Activated CD8-positive, alpha-beta memory T cell treated with anti-CD3 and anti-CD28 coated beads for 36 hours (primary cell): ENCODE data around the gene MADCAM1. TPM values are rescaled to one million over a fixed set of nuclear protein-coding genes. Genes with fewer than 3 reads are reported as not detected.

Experiments
- CTCF ChIA-PET: fragments of 350-600 bp; sonication (Branson Sonifier 250); formaldehyde crosslinking; loops from one replicate; lab custom pipeline; 2021; ENCODE audit warnings: antibody characterized with exemption; lab: Charles Lee
- POLR2A ChIA-PET: fragments of 350-600 bp; sonication (Branson Sonifier 250); formaldehyde crosslinking; loops from one replicate; lab custom pipeline; 2021; ENCODE audit warnings: antibody characterized with exemption; lab: Charles Lee
- total RNA-seq, 2 experiments: library from RNA; stranded (reverse); gene quantifications; one replicate each; pipeline ENCODE4 v1.2.3, GENCODE V29; 2021

MADCAM1 gene
- total RNA-seq, 2 experiments from 2014 or later, result 0.17 to 0.23 TPM

DNA sequence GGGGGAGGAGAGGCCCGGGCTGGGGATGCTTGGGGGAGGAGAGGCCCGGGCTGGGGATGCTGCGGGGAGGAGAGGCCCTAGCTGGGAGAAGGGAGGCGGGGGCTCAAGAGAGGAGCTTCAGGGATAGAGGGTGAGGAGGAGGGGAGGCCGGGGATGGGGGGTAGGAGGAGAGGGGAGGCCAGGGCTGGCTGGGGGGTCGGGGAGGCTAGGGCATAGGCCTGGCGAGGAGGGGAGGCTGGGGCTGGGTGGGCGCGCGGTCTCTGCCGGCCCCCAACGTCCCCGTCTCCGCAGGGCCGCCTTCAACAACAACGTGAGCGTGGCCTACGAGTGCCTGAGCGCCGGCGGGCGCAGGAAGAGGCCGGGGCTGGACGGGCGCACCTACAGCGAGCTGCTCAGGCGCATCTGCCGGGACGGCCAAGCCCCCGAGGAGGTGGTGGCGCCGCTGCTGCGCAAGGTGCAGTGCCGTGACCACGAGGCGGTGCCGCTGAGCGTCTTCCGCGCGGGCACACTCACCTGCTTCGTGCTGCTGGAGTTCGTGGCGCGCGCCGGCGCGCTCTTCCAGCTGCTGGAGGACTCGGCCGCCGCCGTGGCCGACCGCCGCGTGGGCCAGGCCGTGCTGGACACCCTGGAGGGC, 22.4 kb downstream of the MADCAM1 start:
- ChIA-PET POLR2A (interaction anchor here (0.6 kb wide), 3 partner anchors 9 to 14 kb away, joined by 3 to 5 read pairs (median 4); no protein-coding TSS in a partner anchor), CTCF (interaction anchor here (1.2 kb wide), 1 partner anchor 8 kb away, joined by 8 read pairs; no protein-coding TSS in a partner anchor)

GRCh38 chr19:519449-519865, 23.2 kb downstream of the MADCAM1 start:
- CTCF ChIA-PET, result interaction anchor here (1.2 kb wide), 1 partner anchor 9 kb away, joined by 8 read pairs; no protein-coding TSS in a partner anchor
- POLR2A ChIA-PET, result interaction anchor here (0.6 kb wide), 3 partner anchors 9 to 13 kb away, joined by 3 to 5 read pairs (median 4); no protein-coding TSS in a partner anchor

DNA sequence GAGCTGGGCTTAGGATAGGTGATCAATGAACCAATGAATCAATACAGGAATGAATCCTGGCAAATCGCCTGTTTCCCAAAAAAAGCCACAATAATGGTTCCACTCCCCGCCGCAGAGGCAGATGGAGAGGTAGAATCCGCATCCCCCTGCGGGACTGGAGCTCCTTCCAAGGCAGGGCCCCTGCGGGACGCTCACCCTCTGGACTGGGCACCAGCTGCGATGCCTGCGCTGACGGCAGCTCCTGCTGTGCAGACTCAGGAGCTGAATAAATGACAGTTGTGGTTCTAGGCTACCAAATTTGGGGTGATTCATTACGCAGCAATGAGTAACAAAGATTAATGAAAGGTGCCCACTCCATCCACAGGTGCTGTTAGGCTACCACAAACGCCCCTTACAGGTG, 26.4 kb downstream of the MADCAM1 start:
- ChIA-PET CTCF (interaction anchor here (0.6 to 3.6 kb wide), 2 partner anchors 12 to 22 kb away, joined by 3 to 17 read pairs; no protein-coding TSS in a partner anchor), POLR2A (no interaction called here)

- ChIA-PET POLR2A (no interaction called here), CTCF (interaction anchor here (1.3 kb wide), 1 partner anchor 13 kb away, joined by 7 read pairs; no protein-coding TSS in a partner anchor)
These were observed 27.9 kb downstream of the MADCAM1 start for GRCh38 chr19:524062-524674.

GRCh38 chr19:525029-525428, 28.7 kb downstream of the MADCAM1 start:
- ChIA-PET POLR2A (no interaction called here), CTCF (no interaction called here)

GRCh38 chr19:525857-526419, 29.7 kb downstream of the MADCAM1 start:
- POLR2A ChIA-PET, result no interaction called here
- CTCF ChIA-PET, result no interaction called here

GRCh38 chr19:530134-531008, 34.1 kb downstream of the MADCAM1 start:
- ChIA-PET POLR2A (interaction anchor here (0.6 to 1.5 kb wide), 5 partner anchors 11 to 42 kb away, joined by 3 to 17 read pairs (median 3); partner anchors contain the start of genes BSG and GZMM), CTCF (interaction anchor here (1.0 to 4.5 kb wide), 5 partner anchors 9 to 57 kb away, joined by 3 to 25 read pairs (median 8); partner anchors contain the start of gene TPGS1)

DNA sequence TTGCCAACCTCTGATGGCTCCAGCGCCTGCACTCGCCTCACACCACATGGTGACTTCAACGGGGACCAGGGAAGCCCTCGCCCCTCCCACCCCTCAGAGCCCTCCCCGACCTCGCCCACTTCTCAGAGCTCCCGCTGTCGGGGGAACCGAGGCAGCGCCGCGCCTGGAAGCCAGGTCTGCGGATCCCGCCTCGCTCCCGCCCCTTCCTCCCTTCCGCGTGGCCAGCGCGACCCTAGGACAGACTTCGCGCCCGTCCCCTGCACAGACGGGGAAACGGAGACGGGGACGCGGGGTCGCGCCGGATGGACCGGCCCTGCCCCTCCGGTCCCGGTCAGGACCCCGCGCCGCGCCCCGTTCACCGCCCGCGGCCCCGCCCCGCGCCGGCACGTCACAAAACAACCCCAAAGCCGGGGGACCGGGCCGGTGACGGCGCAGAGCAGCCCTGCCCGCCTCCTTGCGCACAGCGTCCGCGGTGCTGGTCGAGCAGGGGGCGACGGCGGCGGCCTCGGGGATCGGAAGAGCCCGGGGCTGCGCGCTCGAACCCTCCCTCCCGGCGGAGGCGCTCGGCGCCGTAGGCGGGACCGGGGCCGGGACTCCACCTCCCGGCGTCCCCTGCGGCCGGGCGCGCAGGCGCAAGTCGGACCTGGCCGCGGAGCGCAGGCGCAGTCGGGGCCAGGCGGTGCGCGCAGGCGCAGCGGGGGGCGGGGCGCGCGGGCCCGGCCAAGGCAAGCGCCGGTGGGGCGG, 34.9 kb downstream of the MADCAM1 start:
- CTCF ChIA-PET, result interaction anchor here (0.8 to 4.5 kb wide), 8 partner anchors 10 to 56 kb away, joined by 3 to 25 read pairs (median 6); partner anchors contain the start of gene TPGS1
- POLR2A ChIA-PET, result interaction anchor here (0.6 to 2.6 kb wide), 10 partner anchors 11 to 80 kb away, joined by 3 to 17 read pairs (median 4); partner anchors contain the start of genes BSG and GZMM

DNA sequence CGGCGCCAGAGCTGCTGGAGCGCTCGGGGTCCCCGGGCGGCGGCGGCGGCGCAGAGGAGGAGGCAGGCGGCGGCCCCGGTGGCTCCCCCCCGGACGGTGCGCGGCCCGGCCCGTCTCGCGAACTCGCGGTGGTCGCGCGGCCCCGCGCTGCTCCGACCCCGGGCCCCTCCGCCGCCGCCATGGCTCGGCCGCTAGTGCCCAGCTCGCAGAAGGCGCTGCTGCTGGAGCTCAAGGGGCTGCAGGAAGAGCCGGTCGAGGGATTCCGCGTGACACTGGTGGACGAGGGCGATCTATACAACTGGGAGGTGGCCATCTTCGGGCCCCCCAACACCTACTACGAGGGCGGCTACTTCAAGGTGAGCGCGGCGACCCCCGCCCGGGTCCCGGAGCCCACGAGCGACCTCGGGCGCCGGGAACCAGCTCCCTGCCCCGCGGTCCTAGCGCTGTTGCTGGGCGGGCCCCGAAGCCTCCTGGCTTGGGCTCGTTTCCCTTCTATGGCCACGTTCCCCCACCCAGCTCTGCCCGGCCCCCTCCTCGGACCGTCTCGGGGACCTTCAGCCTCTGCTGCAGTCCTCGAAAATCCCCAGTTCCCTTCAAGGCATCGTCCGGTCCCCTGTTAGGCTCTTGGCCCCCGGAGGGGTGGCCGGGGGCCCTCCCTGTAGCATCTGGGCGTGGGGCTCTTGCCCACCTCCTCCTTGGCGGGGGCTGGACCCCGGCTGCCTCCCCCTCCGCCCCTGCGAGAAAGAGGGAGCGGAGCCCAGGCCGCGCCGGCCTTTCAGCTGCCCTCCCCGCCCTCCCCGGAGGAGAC, 35.7 kb downstream of the MADCAM1 start, which contains the start of gene CDC34:
TSS of gene CDC34 (plus strand) at position 8 of the 808 bp plus-strand sequence. CDS start at position 180, 172 bp downstream.
- ChIA-PET POLR2A (interaction anchor here (0.6 to 2.6 kb wide), 11 partner anchors 11 to 122 kb away, joined by 3 to 13 read pairs (median 4); partner anchors contain the start of genes BSG and GZMM), CTCF (interaction anchor here (0.8 to 2.3 kb wide), 10 partner anchors 10 to 131 kb away, joined by 3 to 9 read pairs (median 4); partner anchors contain the start of gene RNF126)

DNA sequence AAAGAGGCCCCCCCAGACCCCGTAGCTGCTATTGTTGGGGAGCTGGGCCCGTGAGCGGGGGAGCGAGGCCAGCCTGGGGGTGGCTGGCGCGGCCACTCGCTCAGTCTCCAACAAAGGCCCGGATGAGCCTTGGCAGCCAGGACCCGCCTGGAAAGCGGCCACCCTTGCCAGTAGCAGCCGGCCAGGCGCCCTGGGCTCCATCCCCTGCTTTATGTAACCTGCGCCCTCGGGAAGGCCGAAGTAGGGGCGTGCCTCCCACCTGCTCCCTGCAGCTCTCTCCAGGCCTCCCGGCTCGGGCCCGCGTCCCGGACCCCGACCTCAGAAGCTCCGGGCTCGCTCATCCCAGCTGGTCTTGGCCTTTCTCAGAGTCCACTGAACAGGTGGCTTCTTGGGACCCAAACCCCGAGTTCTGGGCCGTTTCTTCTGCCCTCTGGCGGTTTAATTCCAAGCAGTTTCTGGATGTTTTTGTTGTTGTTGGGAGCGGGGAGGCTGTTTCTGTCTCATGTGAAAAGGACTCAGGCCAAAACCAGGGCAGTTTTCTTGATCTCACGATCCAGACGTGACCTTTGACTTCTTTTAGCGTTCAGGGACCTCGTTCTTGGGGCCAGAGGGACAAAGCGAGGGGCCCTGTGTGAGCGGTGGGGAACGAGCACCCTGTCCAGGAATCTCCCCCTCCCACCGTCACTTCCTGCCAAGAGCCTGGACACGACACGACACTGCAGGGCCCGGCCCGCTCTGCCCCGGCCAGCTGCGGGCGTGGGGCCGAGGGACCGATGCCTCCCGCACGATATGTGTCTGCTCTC, 36.5 kb downstream of the MADCAM1 start:
- CTCF ChIA-PET, result interaction anchor here (0.9 to 2.3 kb wide), 10 partner anchors 9 to 130 kb away, joined by 3 to 9 read pairs (median 4); partner anchors contain the start of gene RNF126
- POLR2A ChIA-PET, result interaction anchor here (0.5 to 2.6 kb wide), 7 partner anchors 10 to 123 kb away, joined by 4 to 13 read pairs (median 5); partner anchors contain the start of gene BSG

- ChIA-PET POLR2A (interaction anchor here (2.6 kb wide), 1 partner anchor 22 kb away, joined by 13 read pairs; no protein-coding TSS in a partner anchor), CTCF (interaction anchor here (0.6 to 1.3 kb wide), 4 partner anchors 9 to 44 kb away, joined by 3 to 9 read pairs (median 4); no protein-coding TSS in a partner anchor)
These were observed 37.2 kb downstream of the MADCAM1 start for GRCh38 chr19:533364-534058.

DNA sequence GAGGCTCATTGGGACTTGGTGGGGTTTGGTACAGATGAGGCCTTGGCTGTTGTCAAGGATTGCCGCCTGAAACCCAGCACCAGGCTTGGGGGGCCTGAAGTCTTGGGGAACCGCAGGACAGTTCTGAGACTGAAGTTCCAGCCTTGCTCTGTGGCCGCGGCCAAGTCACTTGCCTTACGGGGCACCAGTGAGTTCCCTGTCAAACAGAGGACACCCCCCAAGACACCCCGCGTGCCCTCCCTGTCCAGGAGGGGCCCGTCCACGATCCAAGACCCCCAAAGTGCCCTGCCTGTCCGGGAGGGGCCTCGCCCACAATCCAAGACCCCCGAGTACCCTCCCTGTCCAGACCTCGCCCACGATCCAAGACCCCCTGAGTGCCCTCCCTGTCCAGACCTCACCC, 37.8 kb downstream of the MADCAM1 start:
- POLR2A ChIA-PET, result no interaction called here
- CTCF ChIA-PET, result interaction anchor here (0.6 kb wide), 1 partner anchor 26 kb away, joined by 4 read pairs; no protein-coding TSS in a partner anchor

- POLR2A ChIA-PET, result interaction anchor here (0.5 kb wide), 1 partner anchor 39 kb away, joined by 5 read pairs; no protein-coding TSS in a partner anchor
- CTCF ChIA-PET, result interaction anchor here (1.0 kb wide), 1 partner anchor 49 kb away, joined by 3 read pairs; no protein-coding TSS in a partner anchor
These were observed 38.9 kb downstream of the MADCAM1 start for GRCh38 chr19:535017-535835.
